VCaP (cell line): ENCODE results near the gene TFPI2.

ENCODE experiments used
- H3K27ac ChIP-seq: fragments of 450-650 bp; 2 replicates; pipeline ENCODE4 v1.5.1; 2017
- TF ChIP-seq, protein P1 (sequence below): fragments of 450-650 bp; conservative IDR thresholded peaks from 2 replicates; pipeline ENCODE4 v1.5.1; 2017; ENCODE audit warnings: mild to moderate bottlenecking, moderate library complexity

The TFPI2 gene

DNA sequence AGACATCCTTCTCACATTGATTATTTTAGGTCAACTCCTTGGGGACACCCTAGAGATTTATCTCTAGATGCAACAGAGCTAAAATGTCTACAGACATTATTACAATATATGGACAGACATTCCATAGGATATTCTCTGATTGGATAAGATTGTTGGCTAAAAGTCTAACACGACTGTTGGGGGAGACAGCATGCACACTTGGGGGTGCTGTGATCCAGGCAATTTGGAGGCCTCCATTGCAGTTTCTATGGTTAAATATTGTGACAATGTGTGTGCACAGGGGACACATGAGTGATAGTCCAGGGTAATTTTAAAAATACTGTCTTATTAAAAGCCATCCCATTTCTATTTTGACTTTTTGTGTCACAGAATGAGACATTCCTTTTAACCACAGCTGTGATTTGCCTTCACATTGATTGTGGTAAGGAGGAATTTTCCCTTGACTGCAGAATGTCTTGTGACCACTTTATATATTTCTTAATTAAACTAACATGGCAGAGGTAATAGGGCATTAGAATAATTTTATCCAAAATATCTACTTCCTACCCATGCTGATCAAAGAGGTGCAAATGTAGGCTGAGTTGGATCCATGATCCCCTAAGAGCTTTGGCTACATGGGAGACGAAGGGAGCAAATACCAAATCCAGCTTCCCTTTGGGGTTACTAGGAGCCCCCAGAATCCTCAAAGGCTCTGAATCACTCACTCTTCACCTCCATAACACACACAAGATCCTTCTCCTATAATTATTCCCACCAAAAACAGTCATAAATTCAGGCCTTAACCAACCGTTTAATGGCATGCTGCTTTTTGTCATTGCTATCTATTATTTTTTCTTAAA is 7.3 kb downstream of the TFPI2 start:
- no peak overlapping the region for H3K27ac ChIP-seq
- TF ChIP-seq, protein P1, sequence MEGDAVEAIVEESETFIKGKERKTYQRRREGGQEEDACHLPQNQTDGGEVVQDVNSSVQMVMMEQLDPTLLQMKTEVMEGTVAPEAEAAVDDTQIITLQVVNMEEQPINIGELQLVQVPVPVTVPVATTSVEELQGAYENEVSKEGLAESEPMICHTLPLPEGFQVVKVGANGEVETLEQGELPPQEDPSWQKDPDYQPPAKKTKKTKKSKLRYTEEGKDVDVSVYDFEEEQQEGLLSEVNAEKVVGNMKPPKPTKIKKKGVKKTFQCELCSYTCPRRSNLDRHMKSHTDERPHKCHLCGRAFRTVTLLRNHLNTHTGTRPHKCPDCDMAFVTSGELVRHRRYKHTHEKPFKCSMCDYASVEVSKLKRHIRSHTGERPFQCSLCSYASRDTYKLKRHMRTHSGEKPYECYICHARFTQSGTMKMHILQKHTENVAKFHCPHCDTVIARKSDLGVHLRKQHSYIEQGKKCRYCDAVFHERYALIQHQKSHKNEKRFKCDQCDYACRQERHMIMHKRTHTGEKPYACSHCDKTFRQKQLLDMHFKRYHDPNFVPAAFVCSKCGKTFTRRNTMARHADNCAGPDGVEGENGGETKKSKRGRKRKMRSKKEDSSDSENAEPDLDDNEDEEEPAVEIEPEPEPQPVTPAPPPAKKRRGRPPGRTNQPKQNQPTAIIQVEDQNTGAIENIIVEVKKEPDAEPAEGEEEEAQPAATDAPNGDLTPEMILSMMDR, result no peak

DNA sequence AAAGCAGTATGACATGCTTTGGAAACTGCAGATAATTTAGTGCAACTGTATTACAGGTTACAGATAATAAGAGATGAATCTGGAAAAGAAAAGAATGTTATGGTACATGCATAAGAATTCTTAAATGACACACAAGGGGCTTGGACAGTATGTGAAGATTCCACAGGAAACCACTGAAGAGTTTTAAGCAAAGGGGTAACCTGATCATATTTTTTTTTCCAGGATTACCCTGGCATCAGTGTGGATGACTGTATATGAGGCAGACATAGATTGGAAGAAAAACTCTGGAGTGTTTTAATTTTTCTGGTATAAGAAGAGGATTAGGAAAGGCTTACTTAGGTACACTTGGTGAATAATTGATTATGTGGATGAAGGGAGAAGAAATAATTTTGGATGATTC is 8.1 kb downstream of the TFPI2 start:
- no peak overlapping the region for H3K27ac ChIP-seq
- TF ChIP-seq, protein P1, result no peak

DNA sequence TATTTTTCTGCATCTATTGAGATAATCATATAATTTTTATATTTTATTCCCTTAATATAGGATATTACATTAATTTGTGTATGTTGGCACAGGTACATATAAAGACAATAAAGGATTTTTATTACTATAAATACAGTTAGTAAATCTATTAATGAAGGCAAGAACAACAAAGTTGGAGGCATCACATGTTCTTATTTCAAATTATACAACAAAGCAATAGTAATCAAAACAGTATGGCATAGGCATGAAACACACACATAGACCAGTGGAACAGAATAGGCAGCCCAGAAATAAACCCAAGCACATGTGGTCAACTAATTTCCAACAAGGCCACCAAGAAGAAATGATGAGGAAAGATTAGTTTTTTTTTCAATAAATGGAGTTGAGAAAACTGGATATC is 11.2 kb downstream of the TFPI2 start:
- H3K27ac ChIP-seq, result no peak overlapping the region
- TF ChIP-seq, protein P1, result no peak

DNA sequence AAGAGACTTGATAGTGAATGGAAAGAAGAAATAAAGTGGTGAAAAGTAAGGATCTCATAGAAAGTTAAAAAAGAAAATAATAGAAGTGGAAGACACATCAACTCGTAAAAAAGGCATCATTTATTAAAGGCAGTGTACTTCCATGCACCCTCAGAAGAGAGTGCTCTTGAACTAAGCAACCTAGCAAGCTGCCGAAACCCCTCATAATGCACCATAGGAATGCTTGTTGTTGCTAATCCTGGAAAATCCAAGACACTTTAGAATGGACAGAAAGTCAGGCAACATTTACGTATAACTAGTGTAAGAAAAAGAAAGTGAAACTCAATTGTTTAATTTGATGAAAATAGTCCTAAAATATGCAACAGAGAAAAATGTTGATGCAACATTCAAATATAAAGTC is 12.8 kb downstream of the TFPI2 start:
- TF ChIP-seq, protein P1, result no peak
- H3K27ac ChIP-seq, result no peak overlapping the region

DNA sequence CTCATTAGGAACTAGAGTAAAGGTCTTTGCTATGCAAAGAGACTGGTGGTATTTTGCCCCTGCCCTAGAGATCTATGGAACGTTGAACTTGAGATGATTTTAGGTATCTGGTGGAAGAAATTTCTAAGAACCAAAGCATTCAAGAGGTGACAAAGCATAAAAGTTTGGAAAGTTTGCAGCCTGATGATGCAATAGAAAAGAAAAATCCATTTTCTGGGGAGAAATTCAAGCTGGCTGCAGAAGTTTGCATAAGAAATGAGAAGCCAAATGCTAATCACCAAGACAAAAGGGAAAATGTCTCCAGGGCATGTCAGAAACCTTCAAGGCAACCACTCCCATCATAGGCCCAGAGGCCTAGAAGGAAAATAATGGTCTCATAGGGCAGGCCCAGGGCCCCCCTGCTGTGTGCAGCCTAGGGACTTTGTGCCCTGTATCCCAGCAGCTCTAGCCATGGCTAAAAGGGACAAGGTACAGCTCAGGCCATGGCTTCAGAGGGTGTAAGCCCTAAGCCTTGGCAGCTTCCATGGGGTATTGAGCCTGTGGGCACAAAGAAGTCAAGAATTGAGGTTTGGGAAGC is 16.5 kb downstream of the TFPI2 start:
- TF ChIP-seq, protein P1, result no peak

DNA sequence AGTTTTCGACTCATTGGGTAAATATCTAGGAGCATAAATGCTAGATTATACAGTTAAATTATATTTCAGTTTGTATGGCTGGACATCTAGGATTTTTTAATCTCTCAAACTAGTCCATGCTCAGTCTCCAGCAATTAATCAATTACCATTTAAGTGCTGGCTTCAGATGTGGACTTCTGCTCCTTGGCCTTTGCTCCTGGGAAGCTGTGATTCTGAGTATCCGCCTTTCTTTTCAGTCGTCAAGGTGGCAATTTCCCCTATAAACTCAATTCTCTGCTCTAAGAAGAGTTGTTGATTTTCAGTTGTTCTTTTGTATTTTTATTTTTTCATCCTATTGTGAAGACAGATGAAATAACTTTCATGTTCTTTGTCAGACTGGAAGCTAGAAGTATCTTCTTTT is 23.7 kb downstream of the TFPI2 start:
- TF ChIP-seq, protein P1, result no peak
- no peak overlapping the region for H3K27ac ChIP-seq

More for the DNA sequence above, 16.5 kb downstream of the TFPI2 start:
- no peak overlapping the region for H3K27ac ChIP-seq

DNA sequence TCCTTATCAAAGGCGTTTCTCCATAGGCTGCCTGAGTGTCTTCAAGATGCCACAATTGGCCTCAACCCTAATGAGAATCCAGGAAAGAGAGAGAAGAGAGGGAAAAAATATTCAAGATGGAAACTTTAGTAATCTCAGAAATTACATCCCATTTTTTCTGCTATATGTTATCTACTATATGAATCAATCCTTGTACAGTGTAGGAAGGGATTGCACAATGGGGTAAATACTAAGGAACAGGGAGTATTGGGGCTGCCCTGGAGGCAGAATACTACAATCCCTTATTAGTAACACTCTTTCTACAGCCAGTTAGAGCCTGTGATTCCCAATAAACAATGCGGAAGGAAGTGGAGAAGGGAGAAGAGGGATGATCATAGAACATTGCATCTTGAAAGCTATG is 27.9 kb downstream of the TFPI2 start:
- no peak overlapping the region for H3K27ac ChIP-seq
- TF ChIP-seq, protein P1, result no peak
